Measurements from ENCODE around the gene REEP3. TPM values are rescaled to one million over a fixed set of nuclear protein-coding genes. Genes with fewer than 3 reads are reported as not detected.

REEP3 gene
- total RNA-seq, 4 donors from 2014 or later, result 63.4 to 79.6 (median 73.1) TPM

DNA sequence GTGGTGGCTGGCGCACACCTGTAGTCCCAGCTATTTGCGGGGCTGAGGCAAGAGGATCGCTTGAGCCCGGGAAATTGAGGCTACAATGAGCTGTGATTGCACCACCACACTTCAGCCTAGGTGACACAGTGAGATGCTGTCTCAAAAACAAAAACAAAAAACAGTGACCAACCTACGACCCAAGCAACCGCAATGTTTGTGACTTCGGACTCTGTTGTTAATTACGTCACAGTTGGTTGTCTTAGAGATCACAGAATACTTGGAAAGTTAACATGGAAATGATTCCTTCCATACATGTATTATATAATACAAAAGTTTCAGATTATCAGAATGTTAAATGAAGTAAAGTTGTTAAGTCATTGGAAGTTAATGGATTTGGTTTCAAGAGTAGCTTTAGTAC, 106.2 kb downstream of the REEP3 start:
- intact Hi-C loops (cut with DNase I), result no loop called here
- TF ChIP-seq POLR2A (IDR thresholded peaks at IDR 0.05), result no peak
- TF ChIP-seq, protein P1, sequence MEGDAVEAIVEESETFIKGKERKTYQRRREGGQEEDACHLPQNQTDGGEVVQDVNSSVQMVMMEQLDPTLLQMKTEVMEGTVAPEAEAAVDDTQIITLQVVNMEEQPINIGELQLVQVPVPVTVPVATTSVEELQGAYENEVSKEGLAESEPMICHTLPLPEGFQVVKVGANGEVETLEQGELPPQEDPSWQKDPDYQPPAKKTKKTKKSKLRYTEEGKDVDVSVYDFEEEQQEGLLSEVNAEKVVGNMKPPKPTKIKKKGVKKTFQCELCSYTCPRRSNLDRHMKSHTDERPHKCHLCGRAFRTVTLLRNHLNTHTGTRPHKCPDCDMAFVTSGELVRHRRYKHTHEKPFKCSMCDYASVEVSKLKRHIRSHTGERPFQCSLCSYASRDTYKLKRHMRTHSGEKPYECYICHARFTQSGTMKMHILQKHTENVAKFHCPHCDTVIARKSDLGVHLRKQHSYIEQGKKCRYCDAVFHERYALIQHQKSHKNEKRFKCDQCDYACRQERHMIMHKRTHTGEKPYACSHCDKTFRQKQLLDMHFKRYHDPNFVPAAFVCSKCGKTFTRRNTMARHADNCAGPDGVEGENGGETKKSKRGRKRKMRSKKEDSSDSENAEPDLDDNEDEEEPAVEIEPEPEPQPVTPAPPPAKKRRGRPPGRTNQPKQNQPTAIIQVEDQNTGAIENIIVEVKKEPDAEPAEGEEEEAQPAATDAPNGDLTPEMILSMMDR (IDR thresholded peaks at IDR 0.05), result no peak
- Histone ChIP-seq H3K27ac (peak overlapping the region in 1 of 3 donors; percentile 6), H3K4me1 (peaks cover 14 to 19% of the 10 kb centered on the region in 2 donors), H3K4me3 (replicated peaks in 1 of 3) (no peak overlapping the region), H3K27me3 (no peaks in the 10 kb centered on the region), H3K36me3 (no peaks in the 10 kb centered on the region), H3K9me3 (no peaks in the 10 kb centered on the region)
- DNase-seq, result no peak
- WGBS, 2 donors, result 76 to 84% methylated on average over 8 of the region's 8 CpGs

DNA sequence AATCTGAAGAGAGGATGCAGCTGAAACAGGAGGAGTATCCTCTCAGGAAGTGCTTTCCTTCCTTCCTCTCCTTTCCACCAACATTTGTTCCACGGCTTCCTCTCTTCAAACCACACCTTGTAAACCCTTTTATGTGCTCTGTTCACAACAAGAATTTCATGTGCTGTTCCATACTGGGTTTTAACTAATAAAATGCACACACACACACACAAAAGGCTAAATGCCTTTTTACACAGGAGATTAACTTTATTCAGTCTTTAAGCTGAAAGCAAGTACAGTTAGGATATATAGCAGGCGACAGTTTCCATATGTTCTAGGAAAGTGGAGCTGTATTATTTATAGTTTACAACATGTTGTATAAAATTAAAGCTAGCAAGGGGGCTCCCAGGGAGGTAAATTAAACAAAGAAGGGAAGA, 106.7 kb downstream of the REEP3 start:
- no peak overlapping the region for H3K4me3 ChIP-seq (replicated peaks in 1 of 3)
- peaks cover 14 to 19% of the 10 kb centered on the region in 2 donors for H3K4me1 ChIP-seq
- TF ChIP-seq, protein P1 (IDR thresholded peaks at IDR 0.05), result no peak
- no peak for TF ChIP-seq POLR2A (IDR thresholded peaks at IDR 0.05)
- 71 to 72% methylated on average over 2 of the region's 2 CpGs for WGBS, 2 donors
- no peaks in the 10 kb centered on the region for H3K36me3 ChIP-seq
- no peaks in the 10 kb centered on the region for H3K27me3 ChIP-seq
- no peaks in the 10 kb centered on the region for H3K9me3 ChIP-seq
- H3K27ac ChIP-seq, result peak overlapping the region; percentile 90 to 99 (median 99)
- DNase-seq, result no peak
- intact Hi-C loops (cut with DNase I), result no loop called here

DNA sequence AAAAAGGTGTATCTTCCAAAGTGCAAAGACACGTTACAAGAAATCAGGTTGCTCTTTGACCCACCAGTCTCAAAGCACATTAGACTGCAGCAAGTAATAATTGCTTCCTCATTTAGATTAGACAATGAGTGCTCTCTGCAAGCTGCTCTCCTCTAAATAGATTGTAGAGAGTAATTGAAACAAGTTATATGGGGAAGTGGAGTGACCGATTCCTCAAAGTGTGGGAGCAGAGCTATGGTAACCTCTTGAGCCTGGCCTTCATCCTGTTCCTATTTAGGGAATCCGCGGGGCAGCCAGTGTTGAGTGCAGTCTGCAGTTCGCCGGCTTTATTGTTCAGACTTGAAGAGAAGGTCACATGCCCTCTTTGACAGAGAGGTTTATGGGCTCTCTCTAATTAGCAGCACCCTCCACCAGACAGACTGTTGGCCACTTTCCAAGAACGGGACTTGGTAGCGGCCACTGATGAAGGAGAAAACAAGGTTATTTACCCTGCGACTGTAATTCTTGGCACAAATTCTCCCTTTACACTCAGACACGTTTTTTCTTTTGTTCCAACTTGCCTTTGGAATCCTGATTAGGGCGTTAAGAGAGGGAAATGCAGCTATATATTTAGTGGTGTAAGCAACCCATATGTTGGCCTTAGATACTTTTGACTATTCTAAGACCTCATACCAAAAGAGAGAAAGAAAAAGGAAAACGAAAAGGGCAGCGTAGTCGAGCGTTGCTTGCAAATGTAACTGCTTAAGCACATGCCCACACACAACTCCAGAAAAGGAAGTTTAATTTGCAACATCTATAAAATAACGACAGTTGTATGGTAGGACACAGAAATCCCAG, 107.5 kb downstream of the REEP3 start:
- peak overlapping the region in 1 of 3 donors; percentile 70 for H3K4me3 ChIP-seq (replicated peaks in 1 of 3)
- intact Hi-C loops (cut with DNase I), result no loop called here
- 3 to 4% methylated on average over 16 of the region's 16 CpGs for WGBS, 2 donors
- no peaks in the 10 kb centered on the region for H3K36me3 ChIP-seq
- TF ChIP-seq POLR2A (IDR thresholded peaks at IDR 0.05), result no peak
- TF ChIP-seq, protein P1 (IDR thresholded peaks at IDR 0.05), result no peak
- peaks cover 14 to 19% of the 10 kb centered on the region in 2 donors for H3K4me1 ChIP-seq
- H3K27me3 ChIP-seq, result no peaks in the 10 kb centered on the region
- peak; percentile 62 to 65 for DNase-seq
- no peaks in the 10 kb centered on the region for H3K9me3 ChIP-seq
- peak overlapping the region; percentile 90 to 99 (median 99) for H3K27ac ChIP-seq

DNA sequence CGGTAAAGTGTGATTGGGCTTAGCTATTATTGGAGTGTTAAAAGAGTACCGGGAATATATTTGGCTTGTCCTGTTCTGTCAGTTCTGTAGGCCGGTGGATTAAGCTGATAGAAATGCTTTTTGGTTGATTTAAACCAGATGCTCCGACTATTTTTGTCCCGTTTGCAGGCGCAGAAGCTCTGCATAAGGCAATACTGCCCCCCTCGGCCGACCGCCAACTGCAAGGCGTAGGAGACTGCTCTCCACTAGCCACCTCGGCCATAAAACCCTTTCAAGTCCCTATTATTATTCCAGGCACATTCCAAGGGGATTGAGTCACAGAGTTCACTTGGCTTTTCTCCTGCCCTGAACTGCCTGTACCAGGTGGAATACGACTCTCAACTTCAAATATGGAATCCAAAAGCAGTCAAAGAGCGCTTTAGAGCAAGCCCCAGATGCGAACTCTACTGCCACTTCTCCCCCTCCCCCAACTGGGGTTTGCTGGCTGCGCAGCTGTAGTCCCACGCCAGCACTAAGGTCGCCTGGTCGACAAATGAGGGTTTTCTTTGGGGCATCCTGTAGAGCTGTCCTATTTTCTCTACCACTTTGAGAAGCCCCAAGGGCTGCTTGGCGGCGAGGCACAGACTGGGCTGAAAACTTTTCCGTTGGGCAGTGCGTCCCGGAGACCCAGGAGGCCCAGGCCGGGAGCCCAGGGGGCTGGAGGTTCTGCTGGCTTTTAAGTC, 108.3 kb downstream of the REEP3 start:
- peak overlapping the region in 2 of 3 donors; percentile 49 to 70 for H3K4me3 ChIP-seq (replicated peaks in 1 of 3)
- DNase-seq, result peak; percentile 98 to 99
- peaks cover 14 to 19% of the 10 kb centered on the region in 2 donors for H3K4me1 ChIP-seq
- no peaks in the 10 kb centered on the region for H3K27me3 ChIP-seq
- no peaks in the 10 kb centered on the region for H3K9me3 ChIP-seq
- TF ChIP-seq, protein P1 (IDR thresholded peaks at IDR 0.05), result peak; percentile 25 to 82 (median 78)
- peak in 1 of 2 donors; percentile 17 for TF ChIP-seq POLR2A (IDR thresholded peaks at IDR 0.05)
- H3K27ac ChIP-seq, result peak overlapping the region; percentile 99
- intact Hi-C loops (cut with DNase I), result loop anchor here (5.0 kb wide), 1 partner anchor 88 kb away; no protein-coding TSS in a partner anchor
- WGBS, 2 donors, result 0% methylated on average over 18 to 23 of the region's 24 CpGs
- H3K36me3 ChIP-seq, result no peaks in the 10 kb centered on the region

Measured in thyroid gland (tissue), 4 donors.